Gastroesophageal sphincter (tissue), 4 donors: ENCODE results near the gene TNK1. TPM values are rescaled to one million over a fixed set of nuclear protein-coding genes. Genes with fewer than 3 reads are reported as not detected.

ENCODE experiments used
- ATAC-seq: fragments of 150-250 bp; one replicate; pipeline ENCODE4 v1.9.1; 2016; ENCODE audit warnings: mild to moderate bottlenecking, moderate library complexity
- H3K27ac ChIP-seq, 4 donors: fragments of 200-600 bp; sonication (generic) in 3 of 4; 1 replicate in 3 of 4; 2 replicates in 1 of 4; pipeline ENCODE4 v1.5.1; 2016 to 2019
- H3K27me3 ChIP-seq: fragments of 200-600 bp; sonication (generic); one replicate; pipeline ENCODE4 v1.5.1; 2019
- H3K36me3 ChIP-seq, 2 donors: fragments of 200-600 bp; sonication (generic); one replicate each; pipeline ENCODE4 v1.5.1; 2019; ENCODE audit warnings: control low read depth in 1 of 2
- H3K4me1 ChIP-seq, 3 donors: fragments of 200-600 bp; sonication (generic); 1 replicate in 2 of 3; 2 replicates in 1 of 3; pipeline ENCODE4 v1.5.1; 2016 to 2019; ENCODE audit warnings: control low read depth in 2 of 3
- H3K4me3 ChIP-seq, 2 donors: fragments of 200-600 bp; sonication (generic); one replicate each; pipeline ENCODE4 v1.5.1; 2019; ENCODE audit warnings: mild to moderate bottlenecking in 1 of 2, moderate library complexity in 1 of 2
- H3K9me3 ChIP-seq, 3 donors: fragments of 200-600 bp; sonication (generic); one replicate each; pipeline ENCODE4 v1.5.1; 2017 to 2019; ENCODE audit warnings: control low read depth in 2 of 3
- EP300 ChIP-seq: sonication (generic); formaldehyde crosslinking; IDR thresholded peaks from one replicate; pipeline ENCODE4 v1.6.1; 2017; ENCODE audit warnings: antibody characterized with exemption, mild to moderate bottlenecking
- POLR2A ChIP-seq, 2 donors: fragments of 450-650 bp; IDR thresholded peaks; one replicate each; pipeline ENCODE4 v1.6.1; 2017; ENCODE audit warnings: antibody characterized with exemption in 2 of 2, mild to moderate bottlenecking in 2 of 2, moderate library complexity in 1 of 2
- POLR2AphosphoS5 ChIP-seq: sonication (generic); formaldehyde crosslinking; IDR thresholded peaks from one replicate; pipeline ENCODE4 v1.6.1; 2017; ENCODE audit warnings: antibody characterized with exemption
- WGBS, 2 donors: methylation state at CpG; one replicate each; pipeline ENCODE4 v1.1.5; 2018; ENCODE audit warnings: low coverage in 1 of 2; 5-methylcytosine and 5-hydroxymethylcytosine counted together
- total RNA-seq, 4 donors: library from RNA; depleted of rRNA; stranded (reverse); fragments of >200 nt; gene quantifications; one replicate each; pipeline ENCODE4 v1.1.0, GENCODE V29; 2016
- TF ChIP-seq, protein P1 (sequence below), 4 experiments: fragments of 200-600 bp in 2 of 4; fragments of 450-650 bp in 2 of 4; sonication (generic) in 1 of 4; IDR thresholded peaks; one replicate each; pipeline ENCODE4 v1.5.1; 2017 to 2019; ENCODE audit warnings: antibody characterized with exemption in 4 of 4, mild to moderate bottlenecking in 2 of 4, moderate library complexity in 2 of 4

The TNK1 gene
- total RNA-seq, 4 donors from 2014 or later, result 2.0 to 4.4 (median 3.5) TPM

DNA sequence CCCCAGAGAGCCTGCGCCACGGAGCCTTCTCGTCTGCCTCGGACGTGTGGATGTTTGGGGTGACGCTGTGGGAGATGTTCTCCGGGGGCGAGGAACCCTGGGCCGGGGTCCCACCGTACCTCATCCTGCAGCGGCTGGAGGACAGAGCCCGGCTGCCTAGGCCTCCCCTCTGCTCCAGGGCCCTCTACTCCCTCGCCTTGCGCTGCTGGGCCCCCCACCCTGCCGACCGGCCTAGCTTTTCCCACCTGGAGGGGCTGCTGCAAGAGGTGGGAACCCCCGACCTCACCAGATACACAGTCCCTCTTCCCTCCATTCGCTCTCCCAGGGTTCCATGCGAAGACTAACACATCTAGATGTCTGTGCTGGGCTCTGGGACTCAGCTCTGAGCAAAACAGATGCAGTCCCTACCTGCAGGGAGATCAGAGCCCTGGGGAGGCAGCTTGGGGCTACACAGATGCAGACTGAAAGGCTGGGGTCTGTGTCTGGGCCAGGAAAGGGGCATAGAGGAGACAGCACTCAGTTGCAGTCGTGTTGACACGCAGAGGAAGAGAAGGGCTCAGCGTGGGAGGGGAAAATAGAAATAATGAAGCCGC lies 3.7 kb downstream of the TNK1 start:
- H3K36me3 ChIP-seq, result peaks cover 0 to 34% of the 10 kb centered on the region in 2 donors
- WGBS, 2 donors, result 82% methylated on average over 4 of the region's 23 CpGs; no CpG with 5 or more reads in 1 of the 2 donors
- H3K9me3 ChIP-seq, result no peaks in the 10 kb centered on the region
- no peaks in the 10 kb centered on the region for H3K27me3 ChIP-seq
- TF ChIP-seq, protein P1, sequence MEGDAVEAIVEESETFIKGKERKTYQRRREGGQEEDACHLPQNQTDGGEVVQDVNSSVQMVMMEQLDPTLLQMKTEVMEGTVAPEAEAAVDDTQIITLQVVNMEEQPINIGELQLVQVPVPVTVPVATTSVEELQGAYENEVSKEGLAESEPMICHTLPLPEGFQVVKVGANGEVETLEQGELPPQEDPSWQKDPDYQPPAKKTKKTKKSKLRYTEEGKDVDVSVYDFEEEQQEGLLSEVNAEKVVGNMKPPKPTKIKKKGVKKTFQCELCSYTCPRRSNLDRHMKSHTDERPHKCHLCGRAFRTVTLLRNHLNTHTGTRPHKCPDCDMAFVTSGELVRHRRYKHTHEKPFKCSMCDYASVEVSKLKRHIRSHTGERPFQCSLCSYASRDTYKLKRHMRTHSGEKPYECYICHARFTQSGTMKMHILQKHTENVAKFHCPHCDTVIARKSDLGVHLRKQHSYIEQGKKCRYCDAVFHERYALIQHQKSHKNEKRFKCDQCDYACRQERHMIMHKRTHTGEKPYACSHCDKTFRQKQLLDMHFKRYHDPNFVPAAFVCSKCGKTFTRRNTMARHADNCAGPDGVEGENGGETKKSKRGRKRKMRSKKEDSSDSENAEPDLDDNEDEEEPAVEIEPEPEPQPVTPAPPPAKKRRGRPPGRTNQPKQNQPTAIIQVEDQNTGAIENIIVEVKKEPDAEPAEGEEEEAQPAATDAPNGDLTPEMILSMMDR (IDR thresholded peaks at IDR 0.05), result no peak
- TF ChIP-seq POLR2AphosphoS5, result no peak
- no peak for TF ChIP-seq EP300
- no peak for TF ChIP-seq POLR2A (IDR thresholded peaks at IDR 0.05)
- H3K4me1 ChIP-seq, result peaks cover 0 to 43% (median 21%) of the 10 kb centered on the region in 3 donors
- H3K27ac ChIP-seq, result peak overlapping the region in 3 of 4 donors; percentile 48 to 73 (median 63)
- peak overlapping the region in 1 of 2 donors; percentile 51 for H3K4me3 ChIP-seq
- ATAC-seq, result no peak

DNA sequence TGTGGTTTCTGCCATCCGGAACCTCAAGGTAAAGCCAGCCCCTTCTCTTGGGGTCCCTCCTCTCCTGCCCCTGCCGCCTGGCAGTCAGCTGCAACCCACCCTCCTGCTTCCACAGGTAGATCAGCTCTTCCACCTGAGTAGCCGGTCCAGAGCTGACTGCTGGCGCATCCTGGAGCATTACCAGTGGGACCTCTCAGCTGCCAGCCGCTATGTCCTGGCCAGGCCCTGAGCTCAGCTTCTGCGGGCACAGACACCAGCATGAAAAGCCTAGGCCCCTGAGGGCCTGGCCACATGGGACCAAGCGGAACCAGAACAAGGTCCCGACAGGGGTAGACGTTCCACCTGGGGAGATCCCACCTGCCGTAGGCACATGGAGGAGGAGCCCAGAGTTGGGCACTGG lies 8.0 kb downstream of the TNK1 start:
- no peaks in the 10 kb centered on the region for H3K27me3 ChIP-seq
- H3K4me1 ChIP-seq, result peaks cover 2 to 32% (median 15%) of the 10 kb centered on the region in 3 donors
- WGBS, 2 donors, result no CpG with 5 or more reads among the region's 10 CpGs
- no peak overlapping the region for H3K4me3 ChIP-seq
- no peaks in the 10 kb centered on the region for H3K9me3 ChIP-seq
- no peak overlapping the region for H3K27ac ChIP-seq
- peaks cover 0 to 64% of the 10 kb centered on the region in 2 donors for H3K36me3 ChIP-seq
- no peak for ATAC-seq
- TF ChIP-seq POLR2AphosphoS5 (no peak), POLR2A (IDR thresholded peaks at IDR 0.05) (no peak), EP300 (no peak)
- TF ChIP-seq, protein P1 (IDR thresholded peaks at IDR 0.05), result no peak

DNA sequence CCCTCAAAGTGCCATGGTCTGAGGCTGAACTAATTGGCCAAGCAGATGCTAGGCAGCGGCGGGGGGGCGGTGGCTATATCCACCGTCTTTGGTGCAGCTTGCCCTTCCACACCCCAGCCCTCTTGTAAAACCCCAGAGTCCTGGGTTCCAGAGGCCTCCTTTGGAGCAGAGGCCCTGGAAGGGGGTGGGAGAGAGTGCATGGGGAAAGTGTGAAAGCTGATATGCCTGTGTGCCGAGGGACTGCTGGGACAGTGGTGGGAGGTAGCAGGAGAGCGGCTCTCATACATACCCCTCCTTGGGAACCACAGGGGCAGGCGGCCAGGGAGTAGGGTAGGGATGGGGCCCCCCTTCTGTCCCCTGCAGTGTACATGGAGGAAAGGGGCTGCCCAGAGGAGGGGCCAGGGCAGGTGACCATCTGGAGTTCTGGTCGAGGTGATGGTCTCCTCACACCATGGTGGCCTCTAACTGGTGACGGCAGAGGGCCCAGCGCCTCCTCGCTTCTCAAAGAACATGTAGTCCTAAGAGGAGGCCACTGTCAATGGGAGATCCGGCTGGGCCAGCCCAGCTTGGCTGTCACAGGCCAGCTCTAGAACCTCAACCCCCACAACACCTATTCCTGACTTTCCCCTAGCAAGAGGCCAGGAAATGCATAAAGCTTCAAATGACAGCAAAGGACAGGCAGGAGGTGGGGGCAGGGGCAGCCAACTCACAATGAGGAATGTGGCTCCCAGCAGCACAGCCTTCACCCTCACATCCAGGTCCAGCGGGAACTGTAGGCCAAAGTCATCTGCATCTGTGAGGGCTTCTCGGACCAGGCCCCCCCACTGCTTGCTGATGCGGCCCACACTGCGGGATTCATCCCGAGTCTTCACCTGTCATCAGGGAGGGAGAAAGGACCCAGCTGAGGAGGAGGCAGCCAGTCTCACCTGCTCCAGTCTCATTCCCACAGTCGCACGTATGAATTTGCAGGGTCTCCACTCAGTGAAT lies 9.3 kb downstream of the TNK1 start:
- 93% methylated on average over 3 of the region's 19 CpGs; no CpG with 5 or more reads in 1 of the 2 donors for WGBS, 2 donors

DNA sequence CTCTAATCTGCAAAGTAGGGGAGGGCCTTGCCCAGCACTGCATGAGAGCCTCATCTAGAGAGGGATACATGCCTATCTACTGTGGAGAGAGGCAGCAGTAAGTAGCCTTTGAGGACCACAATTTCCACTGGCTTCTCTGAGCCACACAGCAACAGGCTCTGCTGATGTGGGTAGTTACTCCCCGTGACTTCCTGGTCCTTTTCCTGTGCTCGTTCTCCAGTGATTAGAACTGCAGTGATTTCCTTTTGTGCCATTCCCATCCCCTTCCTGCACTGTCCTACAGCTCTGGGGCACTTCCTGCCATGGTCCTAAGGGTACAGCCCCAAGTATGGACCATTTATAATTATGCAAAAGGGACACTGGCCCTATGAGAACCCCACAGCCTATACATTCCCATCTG lies 10.4 kb downstream of the TNK1 start:
- TF ChIP-seq POLR2A (IDR thresholded peaks at IDR 0.05) (no peak), POLR2AphosphoS5 (no peak), EP300 (no peak)
- TF ChIP-seq, protein P1 (IDR thresholded peaks at IDR 0.05), result no peak
- no peaks in the 10 kb centered on the region for H3K27me3 ChIP-seq
- H3K4me1 ChIP-seq, result peaks cover 2 to 35% (median 16%) of the 10 kb centered on the region in 3 donors
- H3K27ac ChIP-seq, result peak overlapping the region in 1 of 4 donors; percentile 10
- peaks cover 0 to 61% of the 10 kb centered on the region in 2 donors for H3K36me3 ChIP-seq
- ATAC-seq, result no peak
- no peaks in the 10 kb centered on the region for H3K9me3 ChIP-seq
- H3K4me3 ChIP-seq, result no peak overlapping the region
- WGBS, 2 donors, result 63 to 81% methylated on average over 2 of the region's 2 CpGs

More for the DNA sequence above, 9.3 kb downstream of the TNK1 start:
- Histone ChIP-seq H3K9me3 (no peaks in the 10 kb centered on the region), H3K4me3 (no peak overlapping the region), H3K27ac (no peak overlapping the region), H3K36me3 (peaks cover 0 to 64% of the 10 kb centered on the region in 2 donors), H3K27me3 (no peaks in the 10 kb centered on the region), H3K4me1 (peaks cover 2 to 31% (median 14%) of the 10 kb centered on the region in 3 donors)
- ATAC-seq, result no peak
- TF ChIP-seq POLR2AphosphoS5 (no peak), EP300 (no peak)
